ENCODE results near the gene TBC1D17.

TBC1D17 gene

GRCh38 chr19:49849433-49850220, 27.9 kb upstream of the TBC1D17 start:
- no peak for DNase-seq

DNA sequence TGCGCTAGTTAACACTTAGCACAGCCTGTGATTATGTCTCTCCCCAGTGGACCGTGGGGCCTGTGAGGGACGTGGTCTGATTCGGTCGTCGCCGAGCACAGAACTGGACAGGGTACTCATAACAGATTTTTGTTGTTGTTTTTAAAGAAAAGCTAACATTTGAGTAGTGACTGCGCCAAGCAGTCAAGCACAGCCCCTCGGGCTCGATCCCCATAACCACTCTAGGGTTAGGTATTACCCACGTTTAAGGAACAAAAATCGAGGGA, 27.3 kb upstream of the TBC1D17 start:
- DNase-seq: no peak

DNA sequence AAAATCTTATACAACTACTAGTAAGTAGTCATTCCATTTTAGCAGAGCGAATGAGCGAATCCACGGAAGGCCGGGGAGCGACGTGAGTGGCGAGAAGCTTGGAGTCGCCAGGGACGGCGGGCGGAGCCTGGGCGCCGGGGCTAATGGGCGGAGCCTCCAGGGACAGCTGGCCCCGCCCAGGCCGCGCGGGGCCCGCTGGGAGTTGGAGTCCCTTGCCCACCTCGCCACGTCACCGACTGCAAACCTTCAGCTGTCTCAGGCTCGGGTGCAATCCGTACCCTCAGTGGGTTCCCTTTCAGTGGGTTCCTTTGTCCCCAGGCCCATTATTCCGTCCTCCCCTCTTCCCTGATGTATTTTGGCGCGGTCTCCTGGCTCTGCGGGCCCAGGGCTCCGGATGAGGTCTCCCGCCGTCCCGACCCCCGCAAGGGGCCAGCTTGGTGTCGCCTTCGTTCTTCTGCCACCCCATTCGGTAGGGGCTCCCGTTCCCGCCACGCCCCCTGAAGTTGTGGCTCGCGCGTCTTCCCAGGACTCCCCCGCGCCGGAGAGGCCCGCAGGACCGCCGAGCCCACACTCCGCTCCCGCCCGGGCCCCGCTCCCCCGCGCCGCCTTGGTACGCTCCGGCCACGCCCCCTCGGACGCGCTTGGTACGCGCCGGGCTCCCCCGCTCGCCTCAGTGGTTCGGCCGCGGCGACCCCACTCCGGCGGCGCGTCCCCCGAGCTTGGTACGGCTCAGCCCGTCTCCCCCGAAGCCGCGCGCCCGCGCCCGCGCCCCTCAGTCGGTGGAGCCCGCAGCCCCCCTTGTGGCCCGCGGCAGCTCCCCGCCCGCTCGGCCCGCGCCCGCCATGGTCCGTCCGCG, 26.8 kb upstream of the TBC1D17 start, which contains the start of gene PTOV1:
Gene PTOV1 (plus strand): TSS at position 673 of the 856 bp plus-strand sequence.
- peak; percentile 95 for DNase-seq

- DNase-seq: no peak
Measured at GRCh38 chr19:49851456-49852259, 25.8 kb upstream of the TBC1D17 start.

GRCh38 chr19:49852631-49853126, 24.8 kb upstream of the TBC1D17 start:
- DNase-seq: no peak

GRCh38 chr19:49853852-49854377, 23.6 kb upstream of the TBC1D17 start:
- no peak for DNase-seq

DNA sequence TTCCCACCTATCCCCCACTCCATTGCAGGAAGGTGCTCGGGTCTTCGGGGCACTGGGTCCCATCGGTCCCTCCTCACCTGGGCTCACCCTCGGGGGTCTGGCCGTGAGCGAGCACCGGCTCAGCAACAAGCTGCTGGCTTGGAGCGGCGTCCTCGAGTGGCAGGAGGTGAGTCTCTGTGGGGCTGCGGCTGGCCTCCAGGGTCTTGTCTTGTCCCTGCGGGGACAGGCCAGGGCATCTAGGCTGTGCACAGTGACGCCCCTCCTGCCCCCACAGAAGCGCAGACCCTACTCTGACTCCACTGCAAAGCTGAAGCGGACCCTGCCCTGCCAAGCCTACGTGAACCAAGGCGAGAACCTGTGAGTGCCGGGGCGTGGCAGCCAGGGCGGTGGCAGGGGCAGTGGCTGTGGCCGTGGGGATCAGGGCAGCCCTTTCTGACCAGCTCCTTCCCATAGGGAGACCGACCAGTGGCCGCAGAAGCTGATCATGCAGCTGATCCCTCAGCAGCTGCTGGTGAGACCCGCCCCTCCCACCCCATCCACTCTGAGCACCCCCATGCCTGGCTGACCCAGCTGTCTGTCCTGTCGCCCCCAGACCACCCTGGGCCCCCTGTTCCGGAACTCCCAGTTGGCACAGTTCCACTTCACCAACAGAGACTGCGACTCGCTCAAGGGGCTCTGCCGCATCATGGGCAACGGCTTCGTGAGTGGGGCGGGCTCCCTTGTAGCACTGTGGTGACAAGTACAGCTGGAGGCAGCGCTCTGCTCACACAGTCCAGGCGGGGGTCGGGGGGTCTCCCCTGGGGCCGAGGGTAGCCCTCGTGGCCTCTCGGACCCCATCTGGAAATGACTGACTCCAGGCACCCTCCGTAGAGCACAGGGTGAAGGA, 22.9 kb upstream of the TBC1D17 start:
- DNase-seq: no peak

DNA sequence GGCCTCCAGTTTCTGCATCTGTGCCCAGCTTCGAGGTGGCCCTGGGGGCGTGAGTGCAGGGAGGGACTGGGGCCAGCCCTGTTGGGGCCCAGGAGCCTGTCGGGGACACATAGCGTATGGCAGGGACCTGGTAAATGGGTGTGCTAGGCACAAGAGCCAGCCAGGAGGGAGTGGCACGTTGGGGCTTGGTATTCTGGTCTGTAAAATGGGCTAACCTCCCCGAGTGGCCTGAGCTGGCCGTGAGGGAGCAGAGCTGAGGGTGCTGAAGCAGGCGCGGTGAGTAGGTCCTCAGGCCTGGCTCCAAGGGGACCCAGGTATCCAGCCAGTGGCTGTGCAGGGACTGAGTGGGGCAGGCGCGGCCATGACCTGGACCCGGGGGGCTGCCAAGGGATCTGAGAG, 22.2 kb upstream of the TBC1D17 start:
- DNase-seq: no peak

DNA sequence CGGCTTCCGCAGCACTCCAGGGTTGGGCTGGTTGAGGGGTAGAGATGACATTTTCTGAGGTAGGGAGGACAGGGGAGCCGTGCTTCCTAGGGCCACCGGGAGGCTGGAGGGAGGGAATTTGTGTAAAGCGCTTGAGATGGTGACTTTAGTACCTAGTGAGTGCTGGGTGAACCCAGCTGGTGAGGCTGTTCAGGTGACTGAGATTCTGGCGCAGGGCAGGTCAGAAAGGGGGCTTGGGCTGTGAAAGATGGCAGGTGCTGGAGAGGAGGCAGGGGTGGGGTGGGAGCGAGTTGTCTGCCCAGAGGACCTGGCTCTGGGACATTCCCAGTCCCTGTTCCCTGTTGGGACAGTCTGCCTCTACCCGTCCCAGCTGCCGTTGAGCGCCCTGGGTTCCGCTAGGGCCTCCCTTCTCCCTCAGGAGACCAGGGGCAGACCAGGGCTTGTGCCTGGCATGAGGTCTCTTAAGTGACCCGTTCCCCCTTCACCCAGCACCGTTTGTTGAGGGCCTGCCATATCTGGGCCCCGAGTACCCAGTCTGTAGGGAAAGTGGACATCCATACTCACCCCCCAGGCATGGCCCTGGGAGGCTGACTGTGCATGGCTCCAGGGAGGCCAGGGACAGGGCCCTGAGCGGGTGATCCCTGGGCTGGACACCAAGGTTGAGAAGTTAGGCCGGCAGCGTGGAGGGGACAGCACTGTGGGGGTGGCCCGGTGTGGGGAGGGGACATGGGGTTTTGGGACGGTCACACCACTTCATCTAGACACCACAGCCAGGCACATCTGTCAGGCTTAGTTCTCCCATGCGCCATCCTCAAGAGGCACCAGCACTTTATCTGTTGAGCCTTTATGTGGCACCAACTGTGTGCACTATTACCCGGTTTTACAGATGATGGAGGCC, 21.6 kb upstream of the TBC1D17 start:
- DNase-seq: no peak

DNA sequence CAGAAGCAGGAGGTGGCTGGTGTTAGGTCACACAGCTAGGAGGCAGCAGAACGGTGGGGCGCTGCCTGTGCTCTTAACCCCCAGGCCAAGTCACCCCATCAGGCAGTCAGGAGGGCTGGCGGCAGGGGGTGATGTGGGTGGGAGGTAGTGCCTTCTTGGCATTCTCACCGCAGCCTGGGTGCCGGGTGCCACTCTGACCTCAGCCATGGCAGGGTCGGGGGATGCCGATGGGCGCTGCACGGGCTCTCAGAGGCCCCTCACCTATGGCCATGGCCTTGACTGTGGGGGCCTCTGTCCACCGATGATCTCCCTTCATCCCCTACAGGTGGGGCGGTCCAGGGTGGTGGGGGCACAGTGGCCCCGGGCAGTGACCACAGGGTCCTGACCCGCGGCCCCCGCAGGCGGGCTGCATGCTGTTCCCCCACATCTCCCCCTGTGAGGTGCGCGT, 20.9 kb upstream of the TBC1D17 start:
- no peak for DNase-seq

DNA sequence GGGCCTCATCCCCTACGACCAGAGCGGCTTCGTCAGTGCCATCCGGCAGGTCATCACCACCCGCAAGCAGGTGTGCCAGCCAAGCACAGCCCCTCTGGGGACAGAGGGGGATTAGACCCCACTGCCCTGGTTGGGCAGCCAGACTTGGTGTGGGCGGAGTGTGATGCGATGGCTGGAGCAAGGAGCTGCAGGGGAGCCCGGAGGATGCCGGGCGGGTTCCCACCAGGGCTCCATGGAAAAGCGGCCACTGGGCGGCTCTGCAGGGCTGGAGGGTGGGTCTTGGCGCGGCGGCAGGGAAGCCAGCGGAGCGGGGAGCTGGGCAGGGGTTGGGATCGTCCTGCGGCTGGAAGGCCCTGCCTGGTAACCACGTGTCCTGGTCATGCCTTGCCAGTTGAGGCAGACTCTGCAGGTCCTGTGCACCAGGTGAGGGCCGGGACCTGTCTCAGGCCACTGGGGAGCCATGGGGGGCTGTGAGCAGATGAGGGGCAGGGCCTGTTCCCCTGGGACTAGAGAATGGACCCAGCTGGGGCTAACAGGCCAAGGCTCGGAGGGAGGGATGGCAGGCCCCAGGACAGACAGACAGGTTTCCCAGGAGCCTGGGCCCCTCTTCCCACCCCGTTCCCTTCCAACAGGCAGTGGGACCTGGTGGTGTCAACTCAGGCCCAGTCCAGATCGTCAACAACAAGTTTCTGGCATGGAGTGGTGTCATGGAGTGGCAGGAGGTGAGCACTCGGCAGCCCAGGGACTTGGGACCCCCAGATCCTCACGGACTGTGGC, 20.3 kb upstream of the TBC1D17 start:
- DNase-seq: no peak

DNA sequence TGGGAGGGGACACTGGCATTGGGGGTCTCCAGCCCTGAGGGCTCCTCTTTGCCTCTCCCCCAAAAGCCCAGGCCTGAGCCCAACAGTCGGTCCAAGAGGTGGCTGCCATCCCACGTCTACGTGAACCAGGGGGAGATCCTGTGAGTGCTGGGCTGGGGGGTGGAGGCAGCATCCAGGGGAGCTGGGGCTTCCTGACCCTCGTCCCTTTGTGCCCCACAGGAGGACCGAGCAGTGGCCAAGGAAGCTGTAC, 19.7 kb upstream of the TBC1D17 start:
- DNase-seq: no peak

GRCh38 chr19:49858088-49858985, 19.2 kb upstream of the TBC1D17 start:
- peak; percentile 38 for DNase-seq

DNA sequence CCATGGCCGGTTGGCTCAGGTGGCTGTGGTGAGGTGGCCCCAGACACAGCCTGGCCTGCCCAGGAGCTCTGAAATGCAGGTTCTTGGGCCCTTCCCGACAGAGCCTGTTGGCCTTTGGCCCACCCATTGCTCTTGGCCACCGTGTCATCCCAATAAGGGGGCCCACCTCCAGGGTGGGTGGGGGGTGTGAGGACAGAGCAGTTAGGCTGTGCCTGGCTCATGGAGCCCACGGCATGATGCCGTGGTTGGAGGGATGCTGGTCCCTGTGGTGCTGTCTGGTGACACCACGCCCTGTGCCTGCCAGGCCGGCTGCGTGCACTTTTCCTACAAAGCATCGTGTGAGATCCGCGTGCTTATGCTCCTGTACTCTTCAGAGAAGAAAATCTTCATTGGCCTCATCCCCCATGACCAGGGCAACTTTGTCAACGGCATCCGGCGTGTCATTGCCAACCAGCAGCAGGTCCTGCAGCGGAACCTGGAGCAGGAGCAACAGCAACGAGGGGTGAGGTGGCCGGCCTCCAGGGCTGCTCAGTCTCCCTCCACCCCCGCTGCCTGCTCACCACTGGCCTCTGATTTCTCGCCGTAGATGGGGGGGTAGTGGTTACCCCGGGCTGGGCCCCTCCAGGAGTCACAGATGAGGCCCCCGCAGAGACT, 17.7 kb upstream of the TBC1D17 start:
- no peak for DNase-seq

DNA sequence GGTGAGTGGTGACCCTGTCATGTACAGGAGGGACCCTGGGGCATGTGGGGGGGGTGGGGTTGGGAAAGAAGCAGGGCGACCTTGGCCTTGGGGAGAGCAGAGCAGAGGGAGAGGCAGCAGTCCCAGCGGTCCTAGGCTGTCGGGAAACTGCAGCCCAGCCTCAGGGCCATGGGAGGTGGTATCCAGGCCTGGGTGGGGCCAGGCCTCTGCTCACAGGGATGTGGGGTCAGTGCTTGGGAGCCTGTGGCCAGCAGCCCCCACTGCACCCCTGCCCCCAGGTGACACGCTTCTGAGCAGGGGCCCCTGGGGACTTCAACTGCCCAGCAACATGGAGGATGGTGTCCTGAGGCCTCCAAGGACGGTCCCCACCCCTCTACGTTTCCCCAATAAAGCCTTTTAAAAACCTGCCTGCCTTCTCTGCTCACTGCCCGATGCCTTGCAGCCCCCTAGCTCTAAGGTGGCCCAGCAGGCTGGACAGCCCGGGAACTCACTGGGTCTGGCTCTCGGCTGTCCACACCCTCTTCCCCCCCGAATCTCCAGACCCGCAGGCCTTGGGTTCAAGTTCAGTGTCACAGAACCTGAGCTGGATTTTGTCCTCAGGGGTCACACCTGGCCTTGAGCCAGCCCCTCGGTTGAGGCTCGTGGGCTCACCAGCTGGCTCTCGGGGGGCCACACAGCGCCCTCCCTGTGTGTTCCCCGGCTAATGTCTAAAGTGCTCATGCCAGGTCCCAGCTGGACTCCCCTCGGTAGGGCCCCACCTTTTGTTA, 17.0 kb upstream of the TBC1D17 start:
- DNase-seq: no peak

DNA sequence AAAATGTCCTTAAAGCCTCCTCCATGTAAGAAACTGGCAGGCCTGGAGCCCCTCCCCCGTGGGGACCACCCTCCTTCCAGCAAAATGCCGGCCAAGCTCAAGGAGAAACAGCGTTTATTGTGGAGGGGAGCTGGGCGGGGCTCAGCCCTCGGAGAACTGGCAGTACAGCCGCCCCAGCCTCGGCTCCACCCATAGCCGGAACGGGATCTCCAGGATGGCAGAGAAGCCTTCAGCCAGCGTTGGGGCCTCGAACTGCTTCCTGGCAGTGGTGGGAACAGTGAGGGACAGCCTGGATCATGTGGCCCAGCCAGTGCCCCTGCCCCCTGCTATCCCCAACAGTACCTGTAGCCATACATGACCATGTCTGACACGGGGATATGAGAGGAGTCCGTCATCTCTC, 16.4 kb upstream of the TBC1D17 start:
- peak; percentile 6 for DNase-seq

DNA sequence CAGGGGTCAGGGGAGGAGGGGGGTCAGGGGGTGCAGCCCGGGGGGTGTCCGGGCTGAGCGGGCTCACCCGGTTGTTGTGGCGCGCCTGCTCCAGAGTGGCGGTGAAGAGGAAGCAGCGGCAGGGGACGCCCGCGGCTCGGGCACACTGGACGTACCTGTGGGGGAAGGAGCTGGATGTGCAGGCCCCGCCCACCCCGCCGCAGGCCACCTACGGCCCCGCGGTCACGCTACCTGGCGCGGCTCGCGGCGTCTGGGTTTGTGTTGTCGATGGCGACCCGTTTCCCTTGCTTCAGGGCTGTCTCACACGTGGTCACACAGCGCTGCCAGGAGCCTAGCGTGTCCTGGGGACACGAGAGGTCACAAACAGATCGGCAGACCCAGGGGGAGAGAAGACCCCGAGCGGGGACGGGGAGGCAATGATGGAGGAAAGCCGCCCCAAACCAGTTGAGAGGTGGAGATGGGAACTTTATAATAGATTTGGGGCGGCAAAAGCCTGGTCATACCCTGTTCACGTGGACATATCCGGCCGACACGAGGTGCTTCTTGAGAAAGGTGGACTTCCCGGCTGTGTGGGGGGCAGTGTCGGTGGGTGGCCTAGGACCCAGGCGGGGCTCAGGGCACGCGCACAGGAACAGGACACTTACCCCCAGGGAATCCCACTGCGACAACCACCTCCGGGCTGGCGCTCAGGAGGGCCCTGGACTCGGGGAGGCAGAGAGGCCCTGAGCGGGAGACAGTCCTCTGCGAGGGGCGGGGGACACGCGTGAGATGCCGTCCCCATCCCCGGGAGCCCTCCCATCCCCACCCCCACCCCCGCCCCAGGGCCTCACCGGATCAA, 15.7 kb upstream of the TBC1D17 start:
- DNase-seq: no peak

Data from midbrain (tissue), 1 donor.